ENCODE results near the gene VCX3B. TPM values are rescaled to one million over a fixed set of nuclear protein-coding genes. Genes with fewer than 3 reads are reported as not detected.
"Not testable (repeated sequence)": the region's sequence is repeated elsewhere in the genome, so short reads cannot be mapped to it uniquely, and the experiment has no call there.

The VCX3B gene
- under 1 TPM in 3 of 4 donors, not detected in 1; 0.27 to 0.72 (median 0.47) TPM for polyA plus RNA-seq (ENCODE audit: insufficient read length in 4 of 4)

DNA sequence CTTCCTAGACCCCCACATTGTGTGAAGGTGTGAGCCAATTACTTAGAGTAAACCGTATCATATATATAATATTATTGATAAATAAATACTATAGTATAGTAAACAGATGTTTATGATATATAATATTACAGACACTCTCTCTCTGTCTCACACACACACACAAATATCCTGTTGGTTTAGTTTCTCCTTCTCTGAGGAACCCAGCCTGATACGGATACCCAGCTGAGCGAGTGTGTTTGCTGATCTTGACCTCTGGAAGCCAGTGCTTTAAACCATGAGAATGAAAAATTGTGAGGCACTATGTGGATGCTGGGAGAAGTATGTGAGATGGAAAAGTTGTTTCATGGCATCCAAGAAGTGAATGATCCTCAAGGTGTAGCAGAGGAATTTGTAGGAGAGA, at the start of gene VCX3B:
Gene VCX3B (plus strand): TSS at position 301 of the 400 bp plus-strand sequence. CDS start 621 bp downstream, outside the sequence.
- not testable (repeated sequence) for DNase-seq (ENCODE audit: low read depth in 4 of 4, low spot score in 3 of 4)

DNA sequence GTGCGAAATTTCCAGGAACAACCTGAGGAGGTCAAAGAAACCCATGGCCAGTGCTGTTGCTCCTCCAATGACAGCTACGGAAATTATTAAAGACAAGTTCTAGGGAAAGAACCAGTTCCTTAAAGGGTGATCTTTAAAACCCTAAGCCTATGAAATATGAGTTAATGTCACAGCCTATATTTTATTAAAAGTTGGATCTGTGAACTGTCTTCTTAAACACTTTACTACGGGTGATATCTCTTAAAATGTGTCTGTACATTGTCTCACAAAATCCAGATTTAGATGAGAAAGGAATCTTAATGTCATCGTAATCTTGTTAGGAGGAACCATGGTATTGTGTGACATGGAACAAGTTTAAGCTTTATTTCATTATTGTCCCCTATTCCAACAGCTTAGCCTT, 46.3 kb upstream of the VCX3B start:
- no peak for DNase-seq (ENCODE audit: low read depth in 4 of 4, low spot score in 3 of 4)

DNA sequence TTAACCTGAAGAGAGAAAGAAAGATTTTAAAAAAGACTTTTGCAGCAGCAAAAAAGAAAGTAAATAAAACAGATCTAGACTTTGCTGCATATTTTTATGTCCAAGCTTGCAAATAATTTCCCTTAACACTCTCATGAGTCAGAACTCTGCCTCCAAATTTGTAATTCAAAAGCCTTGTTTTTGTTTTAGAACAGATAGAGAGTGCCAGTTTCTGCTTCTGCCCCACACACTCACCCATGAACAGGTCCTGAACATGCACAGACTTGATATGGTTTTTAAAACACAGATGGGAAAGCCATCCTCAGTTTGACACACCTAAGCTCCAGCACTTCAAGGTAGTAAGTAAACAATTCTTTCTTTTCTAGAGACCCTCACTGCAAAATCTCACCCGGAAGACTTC, 39.7 kb upstream of the VCX3B start:
- DNase-seq (ENCODE audit: low read depth in 4 of 4, low spot score in 3 of 4), result no peak

DNA sequence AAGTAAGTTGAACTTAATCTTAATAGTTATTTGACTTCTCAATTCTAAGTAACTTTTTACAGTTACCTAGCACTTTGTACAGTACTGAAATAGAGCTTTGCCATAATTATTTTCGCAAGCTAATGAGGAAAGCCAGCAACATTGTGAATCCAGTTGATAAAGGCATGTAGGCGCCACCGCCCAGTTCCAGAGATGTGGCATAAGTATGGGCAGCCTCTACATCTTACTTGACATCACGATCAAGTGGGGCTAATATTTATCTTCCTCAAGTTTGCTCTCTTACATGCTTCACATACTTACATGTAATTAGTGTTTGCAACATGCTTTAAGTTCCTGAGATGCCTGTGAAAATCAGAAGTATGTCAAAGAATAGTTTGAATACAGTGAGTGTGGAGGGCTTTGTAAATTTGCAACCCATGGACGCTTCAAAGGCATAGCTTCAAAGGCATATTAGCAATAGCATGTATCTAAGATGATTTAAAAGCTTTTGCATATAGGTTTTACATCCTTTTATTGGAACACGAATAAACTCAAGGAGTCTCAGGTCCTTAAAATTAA, 34.9 kb upstream of the VCX3B start:
- DNase-seq (ENCODE audit: low read depth in 4 of 4, low spot score in 3 of 4), result no peak

DNA sequence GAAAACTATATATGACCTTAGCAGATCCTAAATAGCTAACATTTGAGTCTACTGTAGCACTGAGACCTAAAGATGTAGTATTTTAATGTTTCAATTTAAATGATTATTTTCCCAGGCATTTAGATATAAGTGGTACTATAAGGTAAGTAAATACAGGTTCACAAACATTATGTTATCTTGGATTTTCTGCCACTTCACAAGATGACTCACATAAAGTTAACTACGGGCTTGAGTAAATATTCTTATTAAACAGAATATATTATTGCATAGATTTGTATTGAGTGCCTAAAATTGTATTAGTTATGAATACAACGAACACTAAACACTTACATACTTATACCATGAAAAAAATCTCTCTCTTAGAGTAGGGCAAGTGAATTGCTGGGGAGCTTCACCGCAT, 34.2 kb upstream of the VCX3B start:
- DNase-seq (ENCODE audit: low read depth in 4 of 4, low spot score in 3 of 4), result no peak

DNA sequence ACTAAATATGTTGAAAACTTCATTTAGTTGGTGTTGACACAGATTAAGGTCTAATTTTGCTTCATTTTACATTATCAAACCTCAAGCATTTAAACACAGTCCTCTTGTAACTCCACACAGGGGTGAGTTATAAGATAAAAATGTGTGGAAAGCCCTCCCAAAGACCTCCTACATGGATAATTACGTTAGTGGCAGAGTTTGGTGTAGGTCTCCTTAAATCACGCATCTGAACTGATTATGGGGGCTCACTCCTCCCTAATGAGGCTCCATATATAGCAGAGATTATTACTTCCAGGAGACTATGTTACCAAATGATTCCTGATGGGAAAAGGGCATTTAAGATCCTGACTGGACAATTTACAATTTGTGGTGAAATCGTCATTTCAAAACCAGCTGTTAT, 32.2 kb upstream of the VCX3B start:
- no peak for DNase-seq (ENCODE audit: low read depth in 4 of 4, low spot score in 3 of 4)

DNA sequence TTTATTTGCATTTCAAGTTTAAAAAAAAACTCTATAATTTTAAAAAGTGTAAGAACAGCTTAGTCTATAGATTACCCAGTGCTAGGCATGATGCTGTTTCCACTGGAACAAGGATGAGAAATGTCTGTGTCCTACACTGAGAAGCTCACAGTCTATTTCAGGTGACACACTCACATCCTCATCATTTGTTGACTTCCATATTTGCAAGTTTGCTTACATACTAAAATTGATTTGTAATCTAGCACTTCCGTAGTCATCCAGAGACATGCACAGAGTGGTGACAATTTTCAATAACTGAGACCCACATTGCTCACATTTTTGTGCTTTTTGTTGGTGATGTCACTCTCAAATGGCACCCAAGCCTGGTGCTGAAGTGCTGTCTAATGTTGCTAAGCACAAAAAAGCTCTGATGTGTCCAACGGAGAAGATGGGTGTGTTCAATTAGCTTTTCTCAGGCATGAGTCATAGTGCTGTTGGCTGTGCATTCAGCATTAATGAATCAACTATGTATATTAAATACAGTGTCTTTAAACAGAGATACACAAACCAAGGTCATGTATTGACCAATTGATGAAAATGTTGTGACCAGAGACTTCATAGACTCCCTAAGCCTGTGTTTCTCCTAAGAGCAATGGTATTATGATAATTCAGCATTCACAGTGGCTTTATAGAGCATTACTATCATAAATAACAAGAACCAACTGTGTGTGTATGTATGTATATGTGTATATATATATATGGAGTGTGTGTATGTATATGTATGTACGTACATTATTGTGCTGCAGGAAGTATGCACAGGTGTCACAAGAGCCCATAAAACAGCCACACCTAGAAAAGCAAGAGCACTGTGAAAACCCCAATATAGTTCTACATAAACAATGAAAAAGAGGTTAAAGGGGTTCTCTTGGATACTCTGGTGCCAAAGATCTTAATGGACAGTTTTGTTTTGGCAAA, 31.2 kb upstream of the VCX3B start:
- no peak for DNase-seq (ENCODE audit: low read depth in 4 of 4, low spot score in 3 of 4)

DNA sequence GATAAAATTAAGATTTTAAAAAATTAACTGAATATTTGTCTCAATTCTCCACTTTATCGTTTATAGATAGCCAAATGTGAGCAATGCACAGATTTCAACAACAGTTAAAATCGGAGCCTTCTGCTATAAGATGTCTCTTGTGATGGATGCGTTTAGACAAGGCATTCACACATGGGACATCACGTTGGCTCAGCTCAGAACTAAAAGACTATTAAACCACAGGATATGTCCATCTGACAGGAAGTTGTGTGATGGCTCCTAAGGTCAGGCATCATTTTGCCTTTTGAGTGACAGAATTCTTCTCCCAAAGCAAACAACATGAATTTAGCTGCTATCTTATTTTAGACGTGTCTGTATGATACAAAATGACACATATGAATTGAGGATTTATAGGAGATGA, 17.3 kb upstream of the VCX3B start:
- no peak for DNase-seq (ENCODE audit: low read depth in 4 of 4, low spot score in 3 of 4)

DNA sequence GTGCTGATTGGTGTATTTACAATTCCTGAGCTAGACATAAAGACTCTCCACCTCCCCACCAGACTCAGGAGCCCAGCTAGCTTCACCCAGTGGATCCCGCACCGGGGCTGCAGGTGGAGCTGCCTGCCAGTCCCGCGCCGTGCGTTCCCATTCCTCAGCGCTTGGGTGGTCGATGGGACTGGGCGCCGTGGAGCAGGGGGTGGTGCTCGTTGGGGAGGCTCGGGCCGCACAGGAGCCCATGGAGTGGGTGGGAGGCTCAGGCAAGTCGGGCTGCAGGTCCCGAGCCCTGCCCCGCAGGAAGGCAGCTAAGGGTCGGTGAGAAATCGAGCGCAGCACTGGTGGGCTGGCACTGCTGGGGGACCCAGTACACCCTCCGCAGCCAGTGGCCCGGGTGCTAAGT, 12.3 kb upstream of the VCX3B start:
- not testable (repeated sequence) for DNase-seq (ENCODE audit: low read depth in 4 of 4, low spot score in 3 of 4)

DNA sequence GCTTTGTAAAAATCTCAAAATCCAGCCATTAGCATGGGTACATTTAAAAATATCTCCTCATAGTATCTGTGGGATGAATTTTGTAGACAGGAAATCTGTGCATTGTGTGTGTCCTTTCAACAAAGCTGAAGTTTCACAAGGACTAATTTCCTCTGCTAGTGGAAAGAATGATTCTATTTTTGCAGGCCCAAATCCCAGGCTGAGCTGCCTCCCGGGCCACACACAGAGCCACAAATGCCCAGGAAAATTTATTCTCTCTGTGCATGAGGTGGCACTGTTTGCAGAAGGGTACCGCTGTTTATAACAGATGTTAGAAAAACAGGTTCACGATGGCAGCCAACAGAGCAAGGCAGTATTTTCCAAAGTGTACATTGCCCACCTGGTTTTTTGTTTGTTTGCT, 11.0 kb upstream of the VCX3B start:
- no peak for DNase-seq (ENCODE audit: low read depth in 4 of 4, low spot score in 3 of 4)

DNA sequence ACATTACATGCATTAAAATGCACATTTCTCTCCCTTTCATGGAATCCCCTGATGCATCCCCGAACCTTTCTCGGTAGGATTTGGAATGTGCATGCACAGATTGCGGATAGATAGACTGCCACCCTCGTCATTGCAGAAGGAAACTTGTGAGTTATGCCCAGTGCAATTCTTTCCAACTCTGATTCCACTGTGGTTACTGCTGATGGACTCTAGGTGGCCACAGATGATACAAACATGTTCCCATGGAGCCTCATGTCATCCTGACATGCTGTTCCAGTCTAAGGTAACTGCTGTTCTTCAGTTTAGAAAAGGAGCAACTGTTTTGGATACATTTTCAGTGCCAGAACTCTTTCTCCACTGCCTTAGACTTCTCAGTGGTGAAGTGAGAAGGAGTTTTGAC, 9.1 kb upstream of the VCX3B start:
- DNase-seq (ENCODE audit: low read depth in 4 of 4, low spot score in 3 of 4), result no peak

DNA sequence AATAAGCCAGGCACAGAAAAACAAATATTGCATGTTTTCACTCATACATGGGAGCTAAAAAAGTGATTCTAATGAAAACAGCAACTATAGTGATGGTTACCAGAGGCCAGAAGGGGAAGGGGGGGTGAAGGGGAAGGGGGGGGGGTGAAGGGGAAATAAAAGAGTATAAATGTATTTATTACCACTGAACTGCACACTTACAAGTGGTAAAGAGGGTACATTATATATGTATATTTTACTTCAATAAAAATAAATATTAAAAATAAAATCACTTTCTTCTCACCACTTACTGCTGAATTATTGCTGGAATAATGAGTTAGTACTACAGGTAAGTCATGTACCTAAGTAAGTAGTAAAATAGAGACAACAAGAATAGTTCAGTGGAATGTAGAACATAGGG, 2.1 kb upstream of the VCX3B start:
- DNase-seq (ENCODE audit: low read depth in 4 of 4, low spot score in 3 of 4), result no peak

DNA sequence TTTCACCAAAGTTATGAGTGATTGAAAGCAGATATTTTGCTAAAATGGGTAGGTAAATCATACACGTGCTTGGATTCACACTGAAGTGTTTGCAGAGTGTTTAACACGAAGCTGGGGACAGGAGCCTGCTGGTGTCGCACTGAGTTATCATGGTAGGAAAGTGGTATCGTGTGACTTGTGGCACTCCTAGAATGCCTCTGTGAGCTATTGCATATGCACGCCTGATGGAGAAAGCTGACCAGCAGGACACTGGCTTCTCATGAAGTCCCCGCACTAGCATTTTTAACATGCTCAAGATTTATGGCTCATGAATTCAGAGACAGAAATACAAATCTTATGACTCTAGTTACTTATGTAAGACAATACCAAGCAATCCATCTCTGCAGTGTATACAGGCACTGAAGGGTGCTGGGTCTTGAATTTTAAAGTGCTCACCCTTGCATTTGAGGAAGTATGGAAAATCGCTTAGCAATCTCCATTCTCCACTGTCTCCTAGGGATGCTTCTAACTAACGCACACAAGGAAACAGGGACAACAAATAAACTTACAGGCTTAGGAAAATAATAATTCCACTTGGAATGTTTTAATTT, 19.8 kb downstream of the VCX3B start:
- DNase-seq (ENCODE audit: low read depth in 4 of 4, low spot score in 3 of 4), result no peak

DNA sequence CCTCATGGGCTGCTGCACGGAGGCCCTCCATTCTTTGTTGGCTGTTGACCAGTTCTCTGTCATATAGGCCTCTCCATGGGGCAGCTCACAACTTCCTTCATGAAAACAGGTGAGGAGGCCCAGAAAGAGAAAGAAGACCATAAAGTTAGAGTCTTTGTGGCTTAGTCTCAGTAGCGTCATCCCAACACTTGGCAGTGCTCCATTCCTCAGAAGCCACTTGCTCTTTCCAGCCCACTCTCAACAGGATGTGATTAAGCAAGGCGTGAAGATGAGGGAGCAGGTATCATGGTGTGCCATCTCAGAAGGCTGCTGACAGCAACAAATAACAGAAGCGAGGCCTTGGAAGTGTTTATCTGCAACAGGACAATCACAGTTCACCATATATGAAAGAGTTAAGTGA, 30.4 kb downstream of the VCX3B start:
- not testable (repeated sequence) for DNase-seq (ENCODE audit: low read depth in 4 of 4, low spot score in 3 of 4)

DNA sequence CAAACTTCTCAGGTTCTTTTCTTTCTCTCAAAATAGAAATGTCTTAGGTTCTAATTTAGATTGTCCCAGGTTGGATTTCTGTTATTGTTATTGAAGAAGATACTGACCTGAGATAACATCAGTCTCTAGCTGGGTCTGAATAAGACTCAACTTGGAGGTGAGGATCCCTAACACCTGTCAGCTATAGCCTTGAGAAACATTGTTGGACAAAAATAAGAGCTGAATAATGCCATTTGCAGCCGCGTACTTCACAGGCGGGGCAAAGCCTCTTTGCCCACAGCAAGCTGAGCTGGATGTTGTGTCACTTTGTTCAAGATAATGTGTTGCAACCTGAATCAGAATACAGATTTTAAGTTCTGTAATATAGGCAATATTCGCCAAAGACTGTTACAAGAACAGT, 35.6 kb downstream of the VCX3B start:
- no peak for DNase-seq (ENCODE audit: low read depth in 4 of 4, low spot score in 3 of 4)

DNA sequence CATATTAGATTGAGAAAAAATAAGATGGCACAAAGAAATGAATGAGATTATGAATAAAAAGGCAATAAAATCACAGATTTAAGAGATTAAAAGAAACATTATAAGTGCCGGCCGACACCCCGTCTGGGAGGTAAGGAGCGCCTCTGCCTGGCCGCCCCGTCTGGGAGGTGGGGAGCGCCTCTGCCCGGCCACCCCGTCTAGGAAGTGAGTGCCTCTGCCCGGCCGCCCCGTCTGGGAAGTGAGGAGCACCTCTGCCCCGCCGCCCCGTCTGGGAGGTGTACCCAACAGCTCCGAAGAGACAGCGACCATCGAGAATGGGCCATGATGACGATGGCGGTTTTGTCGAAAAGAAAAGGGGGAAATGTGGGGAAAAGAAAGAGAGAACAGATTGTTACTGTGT, 37.5 kb downstream of the VCX3B start:
- not testable (repeated sequence) for DNase-seq (ENCODE audit: low read depth in 4 of 4, low spot score in 3 of 4)

DNA sequence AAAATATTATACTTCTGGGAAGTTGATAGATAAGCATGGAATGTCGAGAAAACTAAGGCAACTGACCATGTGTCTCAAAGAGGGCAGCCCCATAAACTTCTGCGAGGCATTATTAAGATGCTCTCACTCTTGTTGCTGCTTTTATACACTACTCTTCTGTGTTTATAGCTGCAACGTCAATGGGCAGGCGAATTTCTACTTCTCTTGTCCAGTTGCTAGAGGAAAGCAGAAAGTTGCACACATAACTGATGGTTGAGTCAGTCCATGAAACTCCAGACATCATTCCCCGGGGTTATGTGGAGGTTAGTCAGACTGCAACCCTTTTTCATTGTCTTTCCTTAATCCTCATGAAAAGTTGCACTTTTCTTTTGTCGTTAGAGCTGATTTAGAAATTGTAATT, 39.8 kb downstream of the VCX3B start:
- no peak for DNase-seq (ENCODE audit: low read depth in 4 of 4, low spot score in 3 of 4)
